GM18511 (cell line): Measurements from ENCODE around the gene WASHC3.

ENCODE experiments used
- ATAC-seq: cut with Tn5 transposase; IDR thresholded peaks from one replicate; pipeline ENCODE4 v1.9.1; 2021; ENCODE audit warnings: mild to moderate bottlenecking, moderate library complexity; ENCODE audit not compliant: unreplicated experiment

WASHC3 gene

GRCh38 chr12:101982307-101982706, 79.5 kb downstream of the WASHC3 start:
- no peak for ATAC-seq

GRCh38 chr12:101981868-101982267, 79.9 kb downstream of the WASHC3 start:
- ATAC-seq = no peak

- ATAC-seq = no peak
These were observed 93.0 kb downstream of the WASHC3 start for GRCh38 chr12:101968770-101969169.

- ATAC-seq = no peak
These were observed 94.3 kb downstream of the WASHC3 start for GRCh38 chr12:101967506-101967905.

GRCh38 chr12:101966496-101966895, 95.3 kb downstream of the WASHC3 start:
- ATAC-seq = no peak

GRCh38 chr12:101963697-101964096, 98.1 kb downstream of the WASHC3 start:
- ATAC-seq = no peak
